Liver (tissue), 9 donors: ENCODE data around the gene SEPTIN5. TPM values are rescaled to one million over a fixed set of nuclear protein-coding genes. Genes with fewer than 3 reads are reported as not detected.

Source experiments
- DNase-seq: peaks from one replicate; pipeline ENCODE4 v3.0.0-alpha.2; 2017; ENCODE audit warnings: low spot score
- H3K27ac ChIP-seq, 2 donors: one replicate each; pipeline ENCODE4 v1.7.0; 2013; ENCODE audit warnings: inconsistent platforms in 2 of 2, low read length in 2 of 2, control low read depth in 1 of 2, low read depth in 1 of 2, mild to moderate bottlenecking in 1 of 2
- H3K27me3 ChIP-seq, 4 donors: one replicate each; pipeline versions ENCODE4 v1.6.1 to v1.7.0; 2013; ENCODE audit warnings: low read length in 3 of 4, inconsistent platforms in 1 of 4, mild to moderate bottlenecking in 1 of 4, moderate library complexity in 1 of 4; ENCODE audit not compliant: control insufficient read depth in 4 of 4, insufficient read depth in 4 of 4
- H3K36me3 ChIP-seq, 4 donors: one replicate each; pipeline versions ENCODE4 v1.6.1 to v1.7.0; 2013; ENCODE audit warnings: low read length in 3 of 4, mild to moderate bottlenecking in 3 of 4, low read depth in 1 of 4, moderate library complexity in 1 of 4; ENCODE audit not compliant: control insufficient read depth in 4 of 4, insufficient read depth in 3 of 4
- H3K4me1 ChIP-seq, 4 donors: one replicate each; pipeline versions ENCODE4 v1.6.1 to v1.7.0; 2013; ENCODE audit warnings: low read length in 3 of 4, mild to moderate bottlenecking in 3 of 4, moderate library complexity in 1 of 4; ENCODE audit not compliant: control insufficient read depth in 4 of 4, insufficient read depth in 4 of 4
- H3K4me3 ChIP-seq, 3 donors: one replicate each; pipeline versions ENCODE4 v1.6.1 to v1.7.0; 2013; ENCODE audit warnings: low read length in 3 of 3, control low read depth in 1 of 3, low read depth in 1 of 3, mild to moderate bottlenecking in 1 of 3
- H3K9ac ChIP-seq, 2 donors: one replicate each; pipeline ENCODE4 v1.7.0; 2013; ENCODE audit warnings: low read length in 2 of 2, mild to moderate bottlenecking in 2 of 2, moderate library complexity in 2 of 2, control low read depth in 1 of 2, low read depth in 1 of 2
- H3K9me3 ChIP-seq, 4 donors: one replicate each; pipeline versions ENCODE4 v1.6.1 to v1.7.0; 2013; ENCODE audit warnings: low read length in 3 of 4; ENCODE audit not compliant: control insufficient read depth in 4 of 4
- CTCF ChIP-seq: fragments of 150-350 bp; IDR thresholded peaks from 2 replicates; pipeline ENCODE4 v1.5.1; 2017; ENCODE audit warnings: improper control_type of control experiment, low read depth, low read length; ENCODE audit not compliant: missing input control
- EGR1 ChIP-seq, 2 donors: IDR thresholded peaks; 2 replicates each; pipeline ENCODE4 v1.6.1; 2016 to 2018; ENCODE audit warnings: antibody characterized with exemption in 2 of 2, low read depth in 2 of 2
- FOXA1 ChIP-seq: IDR thresholded peaks from 2 replicates; pipeline ENCODE4 v1.6.1; 2016; ENCODE audit warnings: antibody characterized with exemption
- FOXA2 ChIP-seq: IDR thresholded peaks from 2 replicates; pipeline ENCODE4 v1.6.1; 2016; ENCODE audit warnings: antibody characterized with exemption
- GABPA ChIP-seq, 2 donors: IDR thresholded peaks in 1 of 2; conservative IDR thresholded peaks in 1 of 2; 2 replicates each; pipeline ENCODE4 v1.6.1; 2016; ENCODE audit warnings: antibody characterized with exemption in 2 of 2, mild to moderate bottlenecking in 1 of 2, moderate library complexity in 1 of 2
- HNF4A ChIP-seq, 2 donors: conservative IDR thresholded peaks; 2 replicates each; pipeline ENCODE4 v1.6.1; 2016; ENCODE audit warnings: antibody characterized with exemption in 2 of 2, mild to moderate bottlenecking in 2 of 2
- HNF4G ChIP-seq: IDR thresholded peaks from 2 replicates; pipeline ENCODE4 v1.6.1; 2016; ENCODE audit warnings: antibody characterized with exemption
- JUND ChIP-seq, 2 donors: IDR thresholded peaks; 2 replicates each; pipeline ENCODE4 v1.6.1; 2016; ENCODE audit warnings: antibody characterized with exemption in 2 of 2
- NR2F2 ChIP-seq: IDR thresholded peaks from 2 replicates; pipeline ENCODE4 v1.6.1; 2016; ENCODE audit warnings: antibody characterized with exemption
- REST ChIP-seq: IDR thresholded peaks from 2 replicates; pipeline ENCODE4 v1.6.1; 2016; ENCODE audit warnings: antibody characterized with exemption, mild to moderate bottlenecking
- RXRA ChIP-seq, 2 donors: IDR thresholded peaks; 2 replicates each; pipeline ENCODE4 v1.6.1; 2017 to 2018; ENCODE audit warnings: antibody characterized with exemption in 2 of 2, mild to moderate bottlenecking in 1 of 2
- SP1 ChIP-seq: IDR thresholded peaks from 2 replicates; pipeline ENCODE4 v1.6.1; 2018; ENCODE audit warnings: antibody characterized with exemption, mild to moderate bottlenecking
- TAF1 ChIP-seq: conservative IDR thresholded peaks from 2 replicates; pipeline ENCODE4 v1.6.1; 2016; ENCODE audit warnings: antibody characterized with exemption, mild to moderate bottlenecking
- YY1 ChIP-seq: IDR thresholded peaks from 2 replicates; pipeline ENCODE4 v1.6.1; 2016; ENCODE audit warnings: antibody characterized with exemption, mild to moderate bottlenecking
- WGBS: extraction: QIAGEN DNeasy Blood & Tissue Kit; methylation state at CpG from one replicate; pipeline ENCODE4 v1.1.7; 2013; 5-methylcytosine and 5-hydroxymethylcytosine counted together
- polyA plus RNA-seq, 2 donors: library from polyadenylated mRNA; stranded (reverse) in 1 of 2; unstranded in 1 of 2; fragments of 200-250 nt in 1 of 2; fragments of >200 nt in 1 of 2; fragmentation: Nextera tagmentation in 1 of 2; extraction: Ambion mirVana in 1 of 2; gene quantifications; one replicate each; pipeline versions ENCODE4 v1.2.1 to v1.2.3, GENCODE V29; 2013 to 2015
- total RNA-seq, 2 donors: library from RNA; depleted of rRNA; stranded (reverse); fragments of >200 nt; gene quantifications; one replicate each; pipeline ENCODE4 v1.2.3, GENCODE V29; 2014
- TF ChIP-seq, protein P1 (sequence below): IDR thresholded peaks from 2 replicates; pipeline ENCODE4 v1.6.1; 2016; ENCODE audit warnings: antibody characterized with exemption
- TF ChIP-seq, protein P2 (sequence below): IDR thresholded peaks from 2 replicates; pipeline ENCODE4 v1.6.1; 2016; ENCODE audit warnings: antibody characterized with exemption
- donor health status: healthy.
- donor health status: healthy.
- donor health status: healthy.
- donor health status: healthy.
- donor health status: healthy.

Gene SEPTIN5
- total and polyA plus RNA-seq, 4 donors: 0.26 to 3.5 (median 2.8) TPM

DNA sequence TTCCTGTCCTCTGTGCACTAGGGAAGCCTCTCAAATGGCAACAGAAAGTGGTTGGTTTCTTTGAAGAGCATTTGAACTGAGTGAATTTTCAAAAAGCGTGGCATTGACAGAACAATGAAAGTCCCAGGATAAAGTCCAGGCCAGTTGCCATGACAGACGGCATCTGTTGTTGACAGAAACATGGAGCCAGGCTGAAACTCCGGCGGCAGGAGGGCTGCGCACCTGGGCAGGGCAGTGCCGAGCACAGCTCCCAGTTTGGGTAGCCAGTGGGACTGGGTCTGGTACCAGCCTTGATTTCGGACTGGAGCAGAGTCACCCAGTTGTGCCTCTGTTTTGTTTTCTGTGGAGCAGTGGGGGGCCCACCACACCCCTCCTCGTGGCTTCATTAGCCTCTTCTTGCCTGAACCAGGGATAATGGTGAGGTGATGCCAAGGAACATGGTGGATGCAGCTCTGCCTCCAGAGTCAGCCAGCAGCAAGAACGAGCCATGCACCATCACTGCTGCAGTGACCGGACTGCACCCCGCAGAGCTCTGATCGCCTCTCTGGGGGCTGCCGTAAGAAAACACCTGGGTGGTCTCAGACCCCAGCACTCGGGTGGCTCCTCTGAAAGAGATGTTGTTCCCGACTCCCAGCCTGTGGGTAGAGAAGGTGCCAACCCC, 9.8 kb upstream of the SEPTIN5 start:
- Histone ChIP-seq H3K9me3 (no peaks in the 10 kb centered on the region), H3K4me1 (no peaks in the 10 kb centered on the region), H3K27me3 (no peaks in the 10 kb centered on the region), H3K4me3 (no peak overlapping the region), H3K27ac (no peak overlapping the region), H3K9ac (no peak overlapping the region), H3K36me3 (no peaks in the 10 kb centered on the region)
- 65% methylated on average over 15 of the region's 15 CpGs for WGBS
- no peak for TF ChIP-seq CTCF
- no peak for TF ChIP-seq NR2F2
- TF ChIP-seq YY1: no peak
- TF ChIP-seq REST: no peak
- no peak for TF ChIP-seq HNF4A (conservative IDR thresholded peaks at IDR 0.05)
- TF ChIP-seq, protein P1, sequence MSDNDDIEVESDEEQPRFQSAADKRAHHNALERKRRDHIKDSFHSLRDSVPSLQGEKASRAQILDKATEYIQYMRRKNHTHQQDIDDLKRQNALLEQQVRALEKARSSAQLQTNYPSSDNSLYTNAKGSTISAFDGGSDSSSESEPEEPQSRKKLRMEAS: no peak
- TF ChIP-seq FOXA2: no peak
- no peak for TF ChIP-seq SP1
- TF ChIP-seq GABPA (IDR thresholded peaks at IDR 0.05 in 1 of 2, conservative IDR thresholded peaks at IDR 0.05 in 1 of 2): no peak
- no peak for TF ChIP-seq TAF1
- DNase-seq: no peak

GRCh38 chr22:19705181-19705934, 8.9 kb upstream of the SEPTIN5 start:
- Histone ChIP-seq H3K4me3 (no peak overlapping the region), H3K36me3 (no peaks in the 10 kb centered on the region), H3K27me3 (no peaks in the 10 kb centered on the region), H3K9ac (no peak overlapping the region), H3K27ac (no peak overlapping the region), H3K9me3 (no peaks in the 10 kb centered on the region), H3K4me1 (no peaks in the 10 kb centered on the region)
- no peak for DNase-seq
- WGBS: 77% methylated on average over 14 of the region's 14 CpGs
- TF ChIP-seq EGR1 (IDR thresholded peaks at IDR 0.05; ENCODE audit: low read depth in 2 of 2): no peak
- TF ChIP-seq YY1: no peak
- TF ChIP-seq RXRA (IDR thresholded peaks at IDR 0.05): no peak
- TF ChIP-seq REST: no peak
- no peak for TF ChIP-seq JUND (IDR thresholded peaks at IDR 0.05)
- no peak for TF ChIP-seq HNF4G
- no peak for TF ChIP-seq CTCF
- no peak for TF ChIP-seq SP1
- no peak for TF ChIP-seq FOXA1
- TF ChIP-seq GABPA (IDR thresholded peaks at IDR 0.05 in 1 of 2, conservative IDR thresholded peaks at IDR 0.05 in 1 of 2): no peak
- TF ChIP-seq NR2F2: no peak
- TF ChIP-seq HNF4A (conservative IDR thresholded peaks at IDR 0.05): no peak
- TF ChIP-seq, protein P2, sequence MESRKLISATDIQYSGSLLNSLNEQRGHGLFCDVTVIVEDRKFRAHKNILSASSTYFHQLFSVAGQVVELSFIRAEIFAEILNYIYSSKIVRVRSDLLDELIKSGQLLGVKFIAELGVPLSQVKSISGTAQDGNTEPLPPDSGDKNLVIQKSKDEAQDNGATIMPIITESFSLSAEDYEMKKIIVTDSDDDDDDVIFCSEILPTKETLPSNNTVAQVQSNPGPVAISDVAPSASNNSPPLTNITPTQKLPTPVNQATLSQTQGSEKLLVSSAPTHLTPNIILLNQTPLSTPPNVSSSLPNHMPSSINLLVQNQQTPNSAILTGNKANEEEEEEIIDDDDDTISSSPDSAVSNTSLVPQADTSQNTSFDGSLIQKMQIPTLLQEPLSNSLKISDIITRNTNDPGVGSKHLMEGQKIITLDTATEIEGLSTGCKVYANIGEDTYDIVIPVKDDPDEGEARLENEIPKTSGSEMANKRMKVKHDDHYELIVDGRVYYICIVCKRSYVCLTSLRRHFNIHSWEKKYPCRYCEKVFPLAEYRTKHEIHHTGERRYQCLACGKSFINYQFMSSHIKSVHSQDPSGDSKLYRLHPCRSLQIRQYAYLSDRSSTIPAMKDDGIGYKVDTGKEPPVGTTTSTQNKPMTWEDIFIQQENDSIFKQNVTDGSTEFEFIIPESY: no peak
